Neutrophil (primary cell): ENCODE measurements around the gene KCNQ4.
A peak's percentile ranks its signal among the peaks of the same experiment; 100 is the strongest.

Experiments used
- H3K27ac ChIP-seq: fragments of 200-600 bp; sonication (generic); 2 replicates; pipeline ENCODE4 v1.5.1; 2016; ENCODE audit warnings: mild to moderate bottlenecking, moderate library complexity
- H3K27me3 ChIP-seq: fragments of 200-600 bp; sonication (generic); 2 replicates; pipeline ENCODE4 v1.6.0; 2016; ENCODE audit warnings: mild to moderate bottlenecking
- H3K36me3 ChIP-seq: fragments of 200-600 bp; sonication (generic); 2 replicates; pipeline ENCODE4 v1.5.1; 2017
- H3K4me1 ChIP-seq, 2 experiments: fragments of 200-600 bp in 1 of 2; sonication (generic) in 1 of 2; 1 replicate in 1 of 2; 2 replicates in 1 of 2; pipeline versions ENCODE4 v1.5.1 to v1.6.1; 2013 to 2016; ENCODE audit warnings: low read depth in 1 of 2, low read length in 1 of 2, mild to moderate bottlenecking in 1 of 2, moderate library complexity in 1 of 2; ENCODE audit not compliant: control insufficient read depth in 1 of 2, insufficient read depth in 1 of 2
- H3K4me3 ChIP-seq, 2 experiments: fragments of 200-600 bp in 1 of 2; sonication (generic) in 1 of 2; 1 replicate in 1 of 2; 2 replicates in 1 of 2; pipeline ENCODE4 v1.5.1; 2013 to 2016; ENCODE audit warnings: low read depth in 1 of 2, low read length in 1 of 2, mild to moderate bottlenecking in 1 of 2, moderate library complexity in 1 of 2
- H3K9me3 ChIP-seq: fragments of 200-600 bp; sonication (generic); 2 replicates; pipeline ENCODE4 v1.5.1; 2016
- TF ChIP-seq, protein P1 (sequence below): fragments of 200-600 bp; sonication (generic); IDR thresholded peaks from 2 replicates; pipeline ENCODE4 v1.5.1; 2016; ENCODE audit warnings: antibody characterized with exemption

Gene KCNQ4

DNA sequence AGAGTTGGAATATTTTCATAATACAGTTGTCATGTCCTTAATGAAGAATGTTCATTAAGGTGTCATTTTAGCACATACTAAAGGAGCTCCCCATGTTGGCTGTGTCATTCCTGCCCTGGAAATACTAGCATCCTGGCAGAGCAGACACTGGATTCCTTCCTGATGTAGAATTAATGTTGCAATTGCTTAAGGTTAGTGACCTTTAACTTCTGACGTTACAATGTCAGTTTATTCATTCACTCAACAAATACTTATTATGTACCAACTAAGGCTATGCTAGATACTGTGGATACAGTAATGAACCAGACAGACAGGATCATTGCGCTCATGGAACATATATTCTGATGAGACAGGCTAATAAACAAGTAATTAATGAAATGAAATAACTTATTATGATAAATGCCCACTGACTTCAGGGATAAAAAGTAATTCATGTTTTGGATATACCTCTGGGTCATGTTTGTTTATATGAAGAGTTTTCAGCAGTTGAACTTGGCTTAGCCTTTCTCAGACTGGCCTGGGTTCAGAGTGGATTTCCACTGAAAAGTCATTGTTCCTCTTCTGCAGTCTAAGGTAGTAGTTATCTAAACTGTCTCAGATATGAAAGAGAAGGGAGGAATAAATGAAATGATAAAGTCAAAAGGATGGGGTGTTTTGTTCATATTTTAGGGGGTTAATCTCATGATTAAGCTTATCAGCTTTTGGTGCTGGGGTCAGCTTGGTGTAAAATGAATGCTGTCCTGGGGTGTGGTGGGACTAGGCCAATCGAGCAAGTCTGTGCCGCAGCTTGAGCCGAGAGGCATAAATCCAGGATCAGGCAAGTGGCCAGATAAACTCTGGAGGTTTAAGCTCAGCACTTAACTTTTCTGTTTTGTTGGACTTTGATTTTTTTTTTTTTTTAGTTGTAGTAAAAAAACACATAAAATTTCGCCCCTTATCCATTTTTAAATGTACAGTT is 43.3 kb upstream of the KCNQ4 start:
- TF ChIP-seq, protein P1, sequence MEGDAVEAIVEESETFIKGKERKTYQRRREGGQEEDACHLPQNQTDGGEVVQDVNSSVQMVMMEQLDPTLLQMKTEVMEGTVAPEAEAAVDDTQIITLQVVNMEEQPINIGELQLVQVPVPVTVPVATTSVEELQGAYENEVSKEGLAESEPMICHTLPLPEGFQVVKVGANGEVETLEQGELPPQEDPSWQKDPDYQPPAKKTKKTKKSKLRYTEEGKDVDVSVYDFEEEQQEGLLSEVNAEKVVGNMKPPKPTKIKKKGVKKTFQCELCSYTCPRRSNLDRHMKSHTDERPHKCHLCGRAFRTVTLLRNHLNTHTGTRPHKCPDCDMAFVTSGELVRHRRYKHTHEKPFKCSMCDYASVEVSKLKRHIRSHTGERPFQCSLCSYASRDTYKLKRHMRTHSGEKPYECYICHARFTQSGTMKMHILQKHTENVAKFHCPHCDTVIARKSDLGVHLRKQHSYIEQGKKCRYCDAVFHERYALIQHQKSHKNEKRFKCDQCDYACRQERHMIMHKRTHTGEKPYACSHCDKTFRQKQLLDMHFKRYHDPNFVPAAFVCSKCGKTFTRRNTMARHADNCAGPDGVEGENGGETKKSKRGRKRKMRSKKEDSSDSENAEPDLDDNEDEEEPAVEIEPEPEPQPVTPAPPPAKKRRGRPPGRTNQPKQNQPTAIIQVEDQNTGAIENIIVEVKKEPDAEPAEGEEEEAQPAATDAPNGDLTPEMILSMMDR: no peak
- no peaks in the 10 kb centered on the region for H3K27me3 ChIP-seq
- no peaks in the 10 kb centered on the region for H3K9me3 ChIP-seq
- H3K4me3 ChIP-seq: no peak overlapping the region
- no peak overlapping the region for H3K27ac ChIP-seq
- peaks cover 45% of the 10 kb centered on the region for H3K36me3 ChIP-seq
- peaks cover 0 to 3% of the 10 kb centered on the region in 2 experiments for H3K4me1 ChIP-seq

DNA sequence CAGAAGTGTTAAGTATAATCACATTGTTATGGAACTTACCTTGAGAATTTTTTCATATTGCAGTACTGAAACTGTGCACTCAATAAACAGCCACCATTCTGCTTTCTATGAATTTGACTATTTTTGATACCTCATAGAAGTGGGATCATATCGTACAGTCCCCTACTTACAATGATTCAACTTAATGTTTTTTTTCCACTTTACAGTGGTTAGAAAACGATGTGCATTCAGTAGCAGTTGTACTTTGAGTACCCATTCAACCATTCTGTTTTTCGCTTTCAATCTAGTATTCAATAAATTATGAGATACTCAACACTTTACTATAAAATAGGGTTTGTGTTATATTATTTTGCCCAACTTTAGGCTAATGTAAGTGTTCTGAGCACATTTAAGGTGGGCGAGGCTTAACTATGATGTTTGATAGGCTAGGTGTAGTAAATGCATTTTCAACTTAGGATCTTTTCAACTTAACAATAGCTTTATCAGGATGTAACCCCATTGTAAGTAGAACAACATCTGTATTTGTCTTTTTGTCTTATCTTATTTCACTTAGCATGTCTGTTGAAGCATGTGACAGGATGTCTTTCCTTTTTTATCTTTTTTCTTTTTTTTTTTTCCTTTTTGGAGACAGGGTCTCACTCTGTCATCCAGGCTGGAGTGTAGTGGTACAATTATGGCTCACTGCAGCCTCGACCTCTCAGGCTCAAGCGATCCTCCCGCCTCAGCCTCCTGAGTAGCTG is 42.4 kb upstream of the KCNQ4 start:
- Histone ChIP-seq H3K9me3 (no peaks in the 10 kb centered on the region), H3K27ac (no peak overlapping the region), H3K4me1 (no peaks in the 10 kb centered on the region), H3K4me3 (no peak overlapping the region), H3K27me3 (no peaks in the 10 kb centered on the region), H3K36me3 (peaks cover 46% of the 10 kb centered on the region)
- TF ChIP-seq, protein P1: no peak

DNA sequence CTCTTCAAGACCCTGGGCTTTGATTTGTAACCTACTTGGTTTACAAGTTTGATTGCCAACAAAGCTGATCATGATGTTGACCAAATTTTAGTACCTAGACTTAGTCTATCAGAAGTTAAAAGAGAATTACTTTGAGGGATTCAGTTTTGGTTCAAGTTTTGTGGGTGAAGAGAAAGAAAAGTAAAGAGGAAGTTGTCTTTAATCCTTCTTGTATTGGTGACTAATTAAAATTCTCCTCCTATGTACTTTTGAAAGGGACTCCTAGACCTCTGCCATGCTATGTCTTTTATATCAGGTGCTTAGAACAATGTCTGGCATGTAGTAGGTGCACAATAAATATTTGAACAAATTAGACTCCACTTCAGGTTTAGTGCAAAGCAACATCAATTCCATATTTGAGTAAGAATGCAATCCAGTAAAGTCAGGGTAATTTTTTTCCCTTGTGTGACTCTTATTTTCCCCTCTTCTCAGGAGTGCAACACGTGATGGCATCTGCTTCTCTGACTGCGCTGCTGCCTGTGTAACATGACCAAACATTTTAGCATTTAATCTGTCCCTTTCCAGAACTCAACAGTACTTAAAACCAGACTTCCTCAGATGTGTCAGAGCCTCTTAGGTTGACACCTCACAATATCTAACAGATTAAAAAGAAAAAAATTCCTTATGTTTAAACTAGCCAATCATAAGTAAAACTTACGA is 41.1 kb upstream of the KCNQ4 start:
- Histone ChIP-seq H3K4me1 (no peaks in the 10 kb centered on the region), H3K36me3 (peaks cover 58% of the 10 kb centered on the region), H3K27me3 (no peaks in the 10 kb centered on the region), H3K27ac (peak overlapping the region; percentile 28), H3K4me3 (no peak overlapping the region), H3K9me3 (no peaks in the 10 kb centered on the region)
- TF ChIP-seq, protein P1: no peak

DNA sequence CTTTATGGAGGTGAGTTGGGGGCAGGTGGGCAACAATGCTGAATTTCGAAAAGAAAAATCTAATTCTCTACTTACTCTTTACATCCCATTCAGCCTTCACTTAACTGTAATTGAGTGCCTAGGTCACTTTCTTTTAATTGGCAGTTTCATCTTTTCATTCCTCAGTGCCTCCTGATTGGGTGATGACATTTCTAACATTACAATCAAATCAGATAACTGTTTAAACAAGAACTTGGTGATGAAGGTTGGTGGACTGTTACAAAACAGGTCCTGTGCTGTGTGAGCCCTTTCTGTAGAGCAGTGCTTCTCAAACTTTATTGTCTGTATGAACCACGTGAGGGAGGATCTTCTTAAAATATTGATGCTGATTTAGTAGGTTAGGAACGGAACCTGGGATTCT is 40.1 kb upstream of the KCNQ4 start:
- Histone ChIP-seq H3K9me3 (no peaks in the 10 kb centered on the region), H3K36me3 (peaks cover 65% of the 10 kb centered on the region), H3K4me3 (no peak overlapping the region), H3K4me1 (no peaks in the 10 kb centered on the region), H3K27ac (no peak overlapping the region), H3K27me3 (no peaks in the 10 kb centered on the region)
- TF ChIP-seq, protein P1: no peak

DNA sequence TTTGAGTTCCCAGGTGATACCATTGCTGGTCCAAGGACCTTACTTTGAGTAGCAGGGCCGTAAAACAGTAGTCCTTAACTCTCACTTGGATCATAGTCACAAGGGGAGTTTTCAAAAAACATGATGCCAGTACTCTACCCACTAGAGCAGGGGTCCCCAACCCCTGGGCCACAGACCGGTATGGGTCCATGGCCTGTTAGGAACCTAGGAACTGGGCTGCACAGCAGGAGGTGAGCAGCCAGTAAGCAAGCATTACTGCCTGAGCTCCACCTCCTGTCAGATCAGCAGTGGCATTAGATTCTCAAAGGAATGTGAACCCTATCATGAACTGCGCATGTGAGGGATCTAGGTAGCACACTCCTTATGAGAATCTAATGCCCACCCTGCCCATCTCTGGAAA is 39.7 kb upstream of the KCNQ4 start:
- TF ChIP-seq, protein P1: no peak

More for the DNA sequence above, 39.7 kb upstream of the KCNQ4 start:
- no peaks in the 10 kb centered on the region for H3K9me3 ChIP-seq
- no peak overlapping the region for H3K27ac ChIP-seq
- H3K4me1 ChIP-seq: no peaks in the 10 kb centered on the region
- H3K36me3 ChIP-seq: peaks cover 65% of the 10 kb centered on the region
- H3K27me3 ChIP-seq: no peaks in the 10 kb centered on the region
- no peak overlapping the region for H3K4me3 ChIP-seq
